HUES48 (cell line): ENCODE measurements around the gene HOXA2.
A peak's percentile ranks its signal among the peaks of the same experiment; 100 is the strongest.

ENCODE experiments used
- H3K27ac ChIP-seq: one replicate; pipeline ENCODE4 v1.7.0; 2013; ENCODE audit warnings: low read depth, low read length, inconsistent platforms
- H3K27me3 ChIP-seq: 2 replicates; pipeline ENCODE4 v1.6.1; 2013; ENCODE audit warnings: mild to moderate bottlenecking, low read length; ENCODE audit not compliant: control insufficient read depth, insufficient read depth
- H3K36me3 ChIP-seq: 2 replicates; pipeline ENCODE4 v1.6.1; 2013; ENCODE audit warnings: low read length; ENCODE audit not compliant: control insufficient read depth, insufficient read depth
- H3K4me1 ChIP-seq: 2 replicates; pipeline ENCODE4 v1.6.1; 2013; ENCODE audit warnings: mild to moderate bottlenecking, low read length; ENCODE audit not compliant: control insufficient read depth, insufficient read depth
- H3K4me3 ChIP-seq: 2 replicates; pipeline ENCODE4 v1.5.1; 2013; ENCODE audit warnings: mild to moderate bottlenecking, low read depth, low read length
- H3K9ac ChIP-seq: 2 replicates; pipeline ENCODE4 v1.6.1; 2013; ENCODE audit warnings: mild to moderate bottlenecking, low read depth, low read length, moderate library complexity
- H3K9me3 ChIP-seq: 2 replicates; pipeline ENCODE4 v1.6.1; 2013; ENCODE audit warnings: low read length; ENCODE audit not compliant: control insufficient read depth, insufficient read depth

HOXA2 gene

GRCh38 chr7:27092819-27093110 is 9.7 kb downstream of the HOXA2 start:
- H3K9ac ChIP-seq = no peak overlapping the region
- H3K4me3 ChIP-seq = no peak overlapping the region
- peaks cover 100% of the 10 kb centered on the region for H3K27me3 ChIP-seq
- peaks cover 43% of the 10 kb centered on the region for H3K4me1 ChIP-seq
- H3K27ac ChIP-seq = no peak overlapping the region
- no peaks in the 10 kb centered on the region for H3K9me3 ChIP-seq
- no peaks in the 10 kb centered on the region for H3K36me3 ChIP-seq

- peaks cover 38% of the 10 kb centered on the region for H3K4me1 ChIP-seq
- H3K36me3 ChIP-seq = no peaks in the 10 kb centered on the region
- H3K4me3 ChIP-seq = no peak overlapping the region
- H3K27me3 ChIP-seq = peaks cover 99% of the 10 kb centered on the region
- H3K27ac ChIP-seq = peak overlapping the region; percentile 26
- no peaks in the 10 kb centered on the region for H3K9me3 ChIP-seq
- H3K9ac ChIP-seq = no peak overlapping the region
Observed at GRCh38 chr7:27091941-27092818, 10.3 kb downstream of the HOXA2 start.

- H3K4me1 ChIP-seq = peaks cover 31% of the 10 kb centered on the region
- no peak overlapping the region for H3K9ac ChIP-seq
- peak overlapping the region; percentile 77 for H3K27ac ChIP-seq
- no peak overlapping the region for H3K4me3 ChIP-seq
- no peaks in the 10 kb centered on the region for H3K9me3 ChIP-seq
- H3K27me3 ChIP-seq = peaks cover 90% of the 10 kb centered on the region
- H3K36me3 ChIP-seq = no peaks in the 10 kb centered on the region
Observed at GRCh38 chr7:27091105-27091504, 11.4 kb downstream of the HOXA2 start.

GRCh38 chr7:27088002-27088922 is 14.2 kb downstream of the HOXA2 start:
- Histone ChIP-seq H3K27ac (no peak overlapping the region), H3K36me3 (no peaks in the 10 kb centered on the region), H3K27me3 (peaks cover 71% of the 10 kb centered on the region)

GRCh38 chr7:27083646-27084045 is 18.8 kb downstream of the HOXA2 start:
- Histone ChIP-seq H3K9me3 (no peaks in the 10 kb centered on the region), H3K4me1 (peaks cover 10% of the 10 kb centered on the region), H3K27ac (no peak overlapping the region), H3K36me3 (no peaks in the 10 kb centered on the region), H3K4me3 (no peak overlapping the region), H3K9ac (no peak overlapping the region), H3K27me3 (peaks cover 30% of the 10 kb centered on the region)

More at GRCh38 chr7:27088002-27088922, 14.2 kb downstream of the HOXA2 start:
- Histone ChIP-seq H3K9me3 (no peaks in the 10 kb centered on the region), H3K4me1 (peaks cover 26% of the 10 kb centered on the region), H3K9ac (no peak overlapping the region), H3K4me3 (no peak overlapping the region)

GRCh38 chr7:27082171-27082570 is 20.3 kb downstream of the HOXA2 start:
- no peak overlapping the region for H3K27ac ChIP-seq
- H3K27me3 ChIP-seq = peaks cover 16% of the 10 kb centered on the region
- H3K4me1 ChIP-seq = peaks cover 10% of the 10 kb centered on the region
- no peak overlapping the region for H3K9ac ChIP-seq
- H3K9me3 ChIP-seq = no peaks in the 10 kb centered on the region
- no peak overlapping the region for H3K4me3 ChIP-seq
- no peaks in the 10 kb centered on the region for H3K36me3 ChIP-seq

- no peaks in the 10 kb centered on the region for H3K9me3 ChIP-seq
- peaks cover 10% of the 10 kb centered on the region for H3K4me1 ChIP-seq
- peak overlapping the region; percentile 71 for H3K27ac ChIP-seq
- H3K36me3 ChIP-seq = no peaks in the 10 kb centered on the region
- H3K9ac ChIP-seq = no peak overlapping the region
- no peak overlapping the region for H3K4me3 ChIP-seq
- H3K27me3 ChIP-seq = peaks cover 13% of the 10 kb centered on the region
Observed at GRCh38 chr7:27080844-27081436, 21.5 kb downstream of the HOXA2 start.

- H3K4me1 ChIP-seq = peaks cover 10% of the 10 kb centered on the region
- no peaks in the 10 kb centered on the region for H3K36me3 ChIP-seq
Observed at GRCh38 chr7:27079234-27079975, 23.1 kb downstream of the HOXA2 start.

GRCh38 chr7:27078616-27079233 is 23.8 kb downstream of the HOXA2 start:
- H3K36me3 ChIP-seq = no peaks in the 10 kb centered on the region
- H3K27ac ChIP-seq = no peak overlapping the region
- no peak overlapping the region for H3K9ac ChIP-seq
- H3K4me1 ChIP-seq = peaks cover 10% of the 10 kb centered on the region
- H3K4me3 ChIP-seq = no peak overlapping the region
- H3K9me3 ChIP-seq = no peaks in the 10 kb centered on the region
- peaks cover 5% of the 10 kb centered on the region; the same call in 1 of the 2 replicates for H3K27me3 ChIP-seq

More at GRCh38 chr7:27079234-27079975, 23.1 kb downstream of the HOXA2 start:
- no peak overlapping the region for H3K27ac ChIP-seq
- H3K9me3 ChIP-seq = no peaks in the 10 kb centered on the region
- H3K4me3 ChIP-seq = no peak overlapping the region
- no peak overlapping the region for H3K9ac ChIP-seq
- H3K27me3 ChIP-seq = peaks cover 8% of the 10 kb centered on the region

GRCh38 chr7:27073076-27073475 is 29.4 kb downstream of the HOXA2 start:
- Histone ChIP-seq H3K27ac (no peak overlapping the region), H3K4me1 (no peaks in the 10 kb centered on the region)

More at GRCh38 chr7:27073076-27073475, 29.4 kb downstream of the HOXA2 start:
- Histone ChIP-seq H3K27me3 (no peaks in the 10 kb centered on the region), H3K36me3 (no peaks in the 10 kb centered on the region), H3K9ac (no peak overlapping the region), H3K9me3 (no peaks in the 10 kb centered on the region), H3K4me3 (no peak overlapping the region)
